IMR-90 (cell line): ENCODE results near the gene IRF6.

Experiments used
- CEBPB ChIP-seq: IDR thresholded peaks from 2 replicates; pipeline ENCODE4 v1.6.1; 2012; ENCODE audit warnings: low read depth, low read length, improper control_type of control experiment
- CTCF ChIP-seq: conservative IDR thresholded peaks from 2 replicates; pipeline ENCODE4 v1.5.1; 2012; ENCODE audit warnings: mild to moderate bottlenecking, low read depth, low read length, improper control_type of control experiment
- FOS ChIP-seq: fragments of 150-350 bp; IDR thresholded peaks from 2 replicates; pipeline ENCODE4 v1.6.1; 2016; ENCODE audit warnings: low read depth, low read length
- MAZ ChIP-seq: IDR thresholded peaks from 2 replicates; pipeline ENCODE4 v1.6.1; 2012; ENCODE audit warnings: low read depth, mild to moderate bottlenecking, low read length, improper control_type of control experiment, moderate library complexity, borderline replicate concordance
- POLR2A ChIP-seq: IDR thresholded peaks from 2 replicates; pipeline ENCODE4 v1.6.1; 2012; ENCODE audit warnings: mild to moderate bottlenecking, low read depth, low read length
- RAD21 ChIP-seq: IDR thresholded peaks from 2 replicates; pipeline ENCODE4 v1.6.1; 2012; ENCODE audit warnings: low read length, improper control_type of control experiment
- SMC3 ChIP-seq: fragments of 150-350 bp; IDR thresholded peaks from 2 replicates; pipeline ENCODE4 v1.6.1; 2016; ENCODE audit warnings: low read depth, mild to moderate bottlenecking, antibody characterized with exemption, low read length, moderate library complexity

GRCh38 chr1:209820986-209821385, 15.0 kb upstream of the IRF6 start:
- TF ChIP-seq POLR2A = no peak
- TF ChIP-seq CTCF = no peak
- no peak for TF ChIP-seq RAD21
- no peak for TF ChIP-seq MAZ
- no peak for TF ChIP-seq SMC3
- no peak for TF ChIP-seq CEBPB
- no peak for TF ChIP-seq FOS
